ENCODE results near the gene FAM124B.

FAM124B gene

GRCh38 chr2:224347176-224348051, 54.5 kb downstream of the FAM124B start:
- no peak for DNase-seq

DNA sequence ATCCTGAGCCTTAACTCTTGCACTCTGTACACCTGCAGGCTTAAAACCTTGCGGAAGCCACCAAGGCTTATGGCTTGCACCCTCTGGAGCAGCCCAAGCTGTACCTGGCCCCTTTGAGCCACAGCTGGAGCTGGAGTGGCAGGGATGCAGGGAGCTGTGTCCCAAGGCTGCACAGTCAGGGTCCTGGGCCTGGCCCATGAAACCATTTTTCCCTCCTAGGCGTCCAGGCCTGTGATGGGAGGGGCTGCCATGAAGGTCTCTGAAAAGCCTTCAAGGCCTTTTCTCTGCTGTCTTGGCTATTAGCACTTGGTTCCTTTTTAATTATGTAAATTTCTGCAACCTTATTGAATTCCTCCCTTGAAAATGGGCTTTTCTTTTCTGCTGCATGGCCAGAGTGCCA, 56.4 kb downstream of the FAM124B start:
- DNase-seq, result no peak

GRCh38 chr2:224343226-224343625, 58.7 kb downstream of the FAM124B start:
- no peak for DNase-seq

DNA sequence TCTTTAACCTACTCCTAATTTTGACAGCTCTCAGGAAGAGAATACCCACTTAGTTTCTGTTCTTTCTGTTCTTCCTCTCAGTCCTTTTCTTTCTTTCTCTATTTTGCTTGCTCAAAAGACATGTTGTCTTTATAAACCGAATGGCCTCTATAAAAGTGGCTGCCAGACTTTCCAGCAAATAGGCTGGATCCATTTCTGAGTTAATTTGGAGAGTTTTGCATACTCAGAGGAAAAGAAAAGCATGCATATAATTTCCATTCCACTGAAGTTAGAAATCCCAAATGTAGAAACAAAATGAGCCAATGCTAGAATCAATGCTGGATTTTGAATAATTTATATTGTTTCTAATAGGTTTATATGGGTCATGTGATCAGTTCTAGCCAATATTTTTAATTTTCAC, 65.9 kb downstream of the FAM124B start:
- DNase-seq, result no peak

GRCh38 chr2:224334726-224335125, 67.2 kb downstream of the FAM124B start:
- no peak for DNase-seq

DNA sequence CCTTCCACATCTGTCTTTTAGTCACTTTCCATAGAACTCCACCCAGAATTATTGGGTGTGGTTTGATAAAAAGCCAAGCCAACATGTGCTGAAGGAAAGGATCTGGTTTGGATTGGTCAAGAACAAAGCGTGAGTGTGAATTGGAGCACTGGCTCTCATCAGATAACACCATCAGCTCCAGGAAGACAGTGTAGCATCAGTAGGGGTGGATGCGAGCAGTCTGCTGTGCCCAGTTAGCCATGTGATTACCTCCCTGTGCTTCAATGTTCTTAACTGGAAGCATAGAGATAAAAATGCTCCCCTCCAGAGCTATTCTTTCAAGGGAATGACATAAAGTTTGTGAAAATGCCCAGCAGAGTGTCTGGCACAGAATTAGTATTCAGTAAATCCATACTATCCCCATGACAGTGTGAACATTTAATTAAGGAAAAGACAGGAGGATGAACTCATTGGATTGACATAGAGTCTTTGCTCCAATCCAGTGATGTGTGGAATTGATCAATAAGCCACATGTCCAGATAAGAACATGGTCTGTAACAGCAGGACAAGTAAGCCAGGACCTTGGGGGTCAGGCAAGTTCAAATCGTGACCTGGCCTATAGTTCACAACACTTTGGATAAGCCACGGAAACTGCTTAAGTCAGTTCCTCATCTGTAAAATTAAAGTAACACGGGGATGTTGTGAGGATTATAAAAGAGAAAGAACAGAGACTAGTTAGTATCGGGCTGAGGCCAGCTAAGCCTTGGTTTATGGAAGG, 68.0 kb downstream of the FAM124B start:
- no peak for DNase-seq

DNA sequence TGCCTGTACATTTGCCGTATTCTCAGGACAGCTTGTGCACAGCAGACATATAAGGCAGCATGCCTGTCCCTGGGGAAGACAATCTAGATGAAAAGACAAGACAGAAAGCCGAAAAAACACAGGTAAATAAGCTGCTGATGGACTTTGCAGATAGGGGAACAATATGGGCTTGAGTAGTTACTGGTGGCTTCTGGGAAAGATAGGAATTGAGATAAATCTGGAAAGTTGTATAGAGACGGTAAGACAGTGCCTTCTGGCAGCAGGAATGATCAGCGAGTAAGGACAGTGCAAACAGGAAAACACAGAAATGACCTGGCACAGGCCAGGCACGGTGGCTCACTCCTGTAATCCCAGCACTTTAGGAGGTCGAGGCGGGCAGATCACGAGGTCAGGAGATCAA, 70.2 kb downstream of the FAM124B start:
- DNase-seq, result no peak

DNA sequence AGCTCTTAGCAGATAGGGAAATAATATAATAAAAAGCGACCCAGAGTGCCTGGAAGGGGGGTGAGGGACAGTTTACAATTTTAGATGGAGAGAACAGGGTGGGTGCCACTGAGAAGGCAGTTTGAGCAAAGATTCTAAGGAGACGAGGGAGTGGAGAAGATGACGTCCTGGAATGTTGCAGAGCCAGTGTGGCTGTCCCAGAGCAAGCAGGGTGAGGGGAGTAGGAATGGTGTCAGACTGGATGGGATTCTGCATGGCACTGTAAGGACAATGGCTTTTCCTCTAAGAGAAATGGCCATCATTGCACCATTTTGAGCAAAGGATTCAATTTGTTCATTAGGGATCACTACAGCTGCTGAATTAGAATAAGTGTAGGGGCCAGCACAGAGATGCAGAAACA, 73.1 kb downstream of the FAM124B start:
- no peak for DNase-seq

Data from hypothalamus (tissue), 51 donors.